GM21619 (cell line): ENCODE results near the gene CLIP1.
"Not testable (repeated sequence)": the region's sequence is repeated elsewhere in the genome, so short reads cannot be mapped to it uniquely, and the experiment has no call there.

ENCODE experiments used
- ATAC-seq: cut with Tn5 transposase; IDR thresholded peaks from one replicate; pipeline ENCODE4 v1.9.1; 2021; ENCODE audit not compliant: unreplicated experiment

Gene CLIP1

GRCh38 chr12:122399254-122399591, 23.2 kb downstream of the CLIP1 start:
- no peak for ATAC-seq

DNA sequence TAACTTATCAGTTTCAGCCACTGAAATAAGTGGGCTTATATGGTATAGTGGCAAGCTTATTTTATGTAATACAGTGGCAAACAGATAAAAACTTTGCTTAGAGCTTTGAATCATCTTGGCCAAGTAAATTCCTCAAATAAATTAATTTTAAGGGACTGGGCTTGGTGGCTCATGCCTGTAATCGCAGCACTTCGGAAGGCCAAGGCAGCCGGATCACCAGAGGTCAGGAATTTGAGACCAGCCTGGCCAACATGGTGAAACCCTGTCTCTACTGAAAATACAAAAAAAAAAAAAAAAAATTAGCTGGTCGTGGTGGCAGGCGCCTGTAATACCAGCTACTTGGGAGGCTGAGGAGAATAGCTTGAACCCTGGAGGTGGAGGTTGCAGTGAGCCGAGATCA, 24.5 kb downstream of the CLIP1 start:
- ATAC-seq: not testable (repeated sequence)

GRCh38 chr12:122395319-122395718, 27.1 kb downstream of the CLIP1 start:
- no peak for ATAC-seq

DNA sequence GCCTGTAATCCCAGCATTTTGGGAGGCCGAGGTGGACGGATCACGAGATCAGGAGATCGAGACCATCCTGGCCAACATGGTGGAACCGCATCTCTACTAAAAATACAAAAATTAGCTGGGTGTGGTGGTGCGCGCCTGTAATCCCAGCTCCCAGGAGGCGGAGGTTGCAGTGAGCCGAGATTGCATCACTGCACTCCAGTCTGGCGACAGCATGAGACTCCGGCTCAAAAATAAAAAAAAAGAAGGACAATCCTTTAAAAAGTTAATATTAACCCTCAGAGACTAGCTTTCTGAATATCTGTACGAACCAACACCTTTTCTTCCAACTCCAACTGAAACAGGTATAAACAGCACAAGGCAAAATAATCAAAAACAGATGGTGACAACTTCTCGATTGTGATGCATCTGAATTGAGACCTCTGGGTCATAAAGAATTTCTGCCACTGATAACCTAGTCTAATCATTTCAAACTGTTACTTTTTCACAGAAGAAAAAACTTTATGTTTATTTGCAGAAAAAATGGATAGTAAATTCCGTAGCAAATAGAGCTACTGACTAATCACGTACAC, 27.8 kb downstream of the CLIP1 start:
- no peak for ATAC-seq

DNA sequence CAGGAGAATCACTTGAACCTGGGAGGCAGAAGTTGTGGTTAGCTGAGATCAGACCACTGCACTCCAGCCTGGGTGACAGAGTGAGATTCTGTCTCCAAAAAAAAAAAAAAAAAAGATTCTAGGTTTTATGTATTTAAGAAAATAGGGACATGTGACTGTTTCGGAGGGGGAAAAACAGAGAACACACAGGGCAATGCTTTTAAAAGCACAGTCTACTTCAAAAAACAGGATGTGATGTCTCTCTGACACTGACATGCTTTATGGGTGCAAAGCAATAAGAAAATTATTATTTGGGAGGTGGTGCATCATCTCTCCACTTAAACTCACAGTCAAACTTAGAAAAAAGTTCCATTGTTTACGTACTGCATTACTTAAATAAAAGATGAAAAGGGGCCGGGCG, 28.7 kb downstream of the CLIP1 start:
- no peak for ATAC-seq

DNA sequence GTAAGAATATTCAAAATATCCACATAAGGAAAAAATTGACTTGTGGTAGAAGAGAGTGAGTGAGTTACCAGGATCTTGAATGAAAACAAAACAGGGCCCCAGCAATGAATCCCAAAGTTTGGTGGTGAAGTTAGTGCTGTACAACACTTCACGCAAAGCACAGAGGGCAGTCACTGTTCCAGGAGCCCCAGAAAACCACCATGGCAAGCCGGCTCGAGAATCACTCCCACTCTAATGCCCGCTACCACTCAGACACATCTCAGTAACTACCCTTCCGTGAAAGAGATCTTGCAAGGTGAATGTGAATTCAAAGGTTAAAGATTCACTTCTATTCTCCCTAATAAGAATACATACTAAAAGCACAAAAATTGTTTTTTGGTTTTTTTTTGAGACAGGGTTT, 30.1 kb downstream of the CLIP1 start:
- no peak for ATAC-seq

DNA sequence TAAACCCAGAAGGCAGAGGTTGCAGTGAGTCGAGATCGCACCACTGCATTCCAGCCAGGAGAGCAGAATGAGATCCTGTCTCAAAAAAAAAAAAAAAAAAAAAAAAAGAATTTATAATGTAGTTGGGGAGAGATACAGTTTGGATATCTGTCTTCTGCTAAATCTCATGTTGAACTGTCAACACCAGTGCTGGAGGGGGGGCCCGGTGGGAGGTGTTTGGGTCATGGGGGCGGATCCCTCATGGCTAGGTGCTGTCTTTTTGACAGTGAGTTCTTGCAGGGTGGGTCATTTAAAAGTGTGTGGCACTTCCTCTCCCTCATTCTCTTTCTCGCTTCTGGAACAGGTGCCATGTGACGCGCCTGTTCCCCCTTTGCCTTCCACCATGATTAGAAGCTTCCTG, 32.8 kb downstream of the CLIP1 start:
- ATAC-seq: no peak

- ATAC-seq: no peak
Observed at GRCh38 chr12:122387887-122388286, 34.6 kb downstream of the CLIP1 start.

DNA sequence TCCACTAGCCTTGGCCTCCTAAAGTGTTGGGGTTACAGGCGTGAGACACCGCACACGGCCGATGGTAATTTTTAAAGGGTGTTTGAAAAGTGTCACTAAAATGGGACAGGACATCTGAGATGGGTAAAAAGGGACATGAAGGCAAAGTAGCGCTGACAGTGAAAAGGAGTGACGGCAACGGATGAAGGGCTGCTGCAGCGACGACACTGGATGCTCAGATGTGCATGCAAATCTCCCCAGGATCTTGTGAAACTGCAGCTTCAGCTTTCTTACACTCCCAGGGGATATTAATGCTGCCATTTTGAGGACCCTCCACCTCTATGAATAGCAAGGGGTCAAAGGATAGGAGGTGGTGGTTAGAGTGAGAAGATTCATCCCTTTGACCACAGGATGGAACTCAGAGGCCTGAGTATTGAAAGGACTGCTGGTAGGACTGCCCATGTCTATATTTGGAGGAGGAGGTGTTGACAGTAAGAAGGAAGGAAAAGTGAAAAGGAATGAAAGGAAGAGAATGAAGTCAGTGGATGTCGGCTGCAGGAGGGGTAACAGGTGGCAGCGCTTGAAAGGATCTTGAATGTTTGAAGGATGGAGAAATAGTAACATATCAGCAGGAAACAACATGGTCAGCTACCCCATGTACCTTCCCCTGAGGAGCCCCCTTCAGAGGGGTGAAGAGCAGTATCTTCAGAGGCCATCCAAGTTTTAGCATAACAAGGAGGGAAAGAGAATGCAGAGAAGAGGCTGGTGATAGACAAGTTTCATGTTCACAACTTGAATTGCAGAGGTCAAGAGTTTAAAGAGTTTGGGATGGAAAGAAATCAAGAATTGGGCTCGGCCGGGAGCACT, 37.1 kb downstream of the CLIP1 start:
- ATAC-seq: no peak

DNA sequence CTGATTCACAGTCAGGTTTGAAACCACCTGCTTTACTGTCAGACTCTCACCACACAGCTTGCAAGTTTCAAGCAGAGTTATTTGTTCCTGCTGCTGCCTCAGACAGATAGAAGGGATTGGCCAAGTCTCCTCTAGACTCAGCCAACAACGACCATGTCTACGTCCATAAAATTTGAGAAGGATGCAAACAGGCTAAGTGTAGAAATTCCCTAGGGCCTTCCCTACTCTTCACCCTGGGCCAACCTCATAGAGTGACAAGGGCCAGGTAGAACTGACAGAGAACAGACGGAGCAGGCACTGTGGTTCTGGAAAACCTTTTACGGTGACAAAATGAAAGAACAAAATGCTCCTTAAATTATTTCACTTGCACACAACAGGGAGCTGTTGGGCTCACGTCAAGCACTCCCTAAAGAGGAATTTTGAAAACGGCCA, 39.5 kb downstream of the CLIP1 start:
- ATAC-seq: no peak

DNA sequence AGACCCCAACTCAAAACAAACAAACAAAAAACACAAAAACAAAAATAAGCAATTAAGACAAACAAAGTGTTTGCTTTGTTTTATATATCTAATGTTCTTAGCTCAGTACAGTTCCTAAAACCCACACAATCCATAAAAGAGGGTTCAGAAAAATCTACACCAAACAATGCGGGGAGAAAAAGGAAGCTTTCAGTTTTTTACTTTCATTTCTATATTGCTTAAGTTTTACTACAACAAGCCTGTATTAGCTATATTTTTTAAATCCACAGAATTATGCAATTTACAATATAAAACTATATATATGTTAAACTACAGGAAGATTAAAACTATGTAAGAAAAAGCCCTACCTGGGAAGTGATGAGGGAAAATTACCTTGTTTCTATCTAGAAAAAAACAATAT, 41.4 kb downstream of the CLIP1 start:
- ATAC-seq: no peak

DNA sequence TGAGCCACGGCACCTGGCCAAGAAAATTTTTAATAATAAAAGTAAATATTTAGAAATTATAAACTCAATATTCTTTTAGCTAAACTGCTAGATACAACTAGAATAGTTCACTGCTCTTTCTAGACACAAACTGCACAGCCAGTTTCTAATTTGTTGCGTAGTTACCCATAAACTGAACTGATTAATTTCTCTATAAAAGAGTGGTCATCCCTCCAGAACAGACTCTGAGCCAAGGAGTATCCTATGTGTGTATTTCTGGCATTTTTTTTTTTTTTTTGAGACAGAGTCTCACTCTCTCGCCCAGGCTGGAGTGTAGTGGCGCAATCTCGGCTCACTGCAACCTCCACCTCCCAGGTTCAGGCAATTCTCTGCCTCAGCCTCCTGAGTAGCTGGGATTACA, 45.7 kb downstream of the CLIP1 start:
- ATAC-seq: not testable (repeated sequence)

DNA sequence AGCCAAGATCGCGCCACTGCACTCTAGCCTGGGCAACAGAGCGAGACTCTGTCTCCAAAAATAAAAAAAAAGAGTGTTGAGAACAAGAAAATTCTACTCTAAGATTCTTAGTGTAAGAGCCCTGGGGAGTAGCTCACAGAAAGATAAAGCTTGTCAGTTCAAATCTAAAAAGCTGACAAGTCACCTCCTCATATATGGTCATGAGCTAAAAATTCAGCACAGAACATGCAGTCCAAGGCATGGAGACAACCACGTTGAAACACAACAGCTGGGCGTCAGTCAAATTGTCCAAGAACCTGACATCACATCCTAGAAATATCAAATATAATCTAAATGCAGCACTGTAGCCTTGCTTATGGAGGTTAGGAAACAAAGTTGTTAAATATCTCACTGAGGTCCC, 47.8 kb downstream of the CLIP1 start:
- no peak for ATAC-seq

- no peak for ATAC-seq
Observed at GRCh38 chr12:122371475-122372045, 50.9 kb downstream of the CLIP1 start.

GRCh38 chr12:122368361-122369073, 54.0 kb downstream of the CLIP1 start:
- no peak for ATAC-seq

DNA sequence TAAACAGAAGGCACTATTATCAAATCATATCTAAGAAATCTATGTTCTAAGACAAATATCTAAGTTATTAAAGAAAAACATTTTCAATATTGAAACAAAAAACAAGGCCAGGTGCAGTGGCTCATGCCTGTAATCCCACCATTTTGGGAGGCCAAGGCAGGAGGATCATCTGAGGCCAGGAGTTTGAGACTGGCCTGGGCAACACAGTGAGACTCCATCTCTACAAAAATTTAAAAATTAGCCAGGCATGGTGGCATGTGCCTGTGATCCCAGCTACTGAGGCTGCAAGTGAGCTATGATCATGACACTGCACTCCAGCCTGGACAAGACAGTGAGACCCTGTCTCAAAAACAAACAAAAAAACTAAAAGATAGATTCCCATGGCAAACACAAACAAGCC, 54.8 kb downstream of the CLIP1 start:
- ATAC-seq: not testable (repeated sequence)

DNA sequence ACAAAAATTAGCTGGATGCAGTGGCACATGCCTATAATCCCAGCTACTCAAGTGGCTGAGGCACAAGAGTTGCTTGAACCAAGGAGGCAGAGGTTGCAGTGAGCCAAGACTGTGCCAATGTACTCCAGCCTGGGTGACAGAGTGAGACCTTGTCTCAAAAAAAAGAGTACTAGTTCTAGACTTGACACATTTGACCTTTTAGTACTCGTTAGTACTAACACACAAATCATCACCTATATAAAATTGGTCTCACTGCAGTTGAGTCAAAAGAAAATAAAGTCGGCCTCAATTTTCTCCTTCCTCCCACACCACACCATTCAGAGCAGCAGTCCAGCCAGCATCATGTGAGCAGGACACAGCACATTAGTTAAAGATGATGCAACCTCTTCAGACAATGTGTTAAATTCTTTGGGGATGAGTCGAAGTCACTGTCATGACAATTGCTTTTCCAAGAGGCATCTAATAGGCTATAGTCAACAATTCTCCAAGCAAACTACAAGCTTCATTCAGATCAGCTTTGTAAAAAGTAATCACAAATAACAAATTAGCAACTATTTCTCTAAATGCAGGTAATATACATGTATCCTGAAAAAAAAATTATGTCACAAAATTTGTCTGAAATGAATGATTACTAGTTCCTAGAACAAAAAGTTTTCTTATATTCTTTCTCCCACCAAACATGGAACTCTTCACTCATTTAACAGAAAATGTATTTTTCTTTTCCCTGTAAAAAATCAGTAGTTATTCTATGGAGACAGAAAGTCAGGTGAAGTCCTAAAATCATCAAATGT, 55.6 kb downstream of the CLIP1 start:
- ATAC-seq: no peak

DNA sequence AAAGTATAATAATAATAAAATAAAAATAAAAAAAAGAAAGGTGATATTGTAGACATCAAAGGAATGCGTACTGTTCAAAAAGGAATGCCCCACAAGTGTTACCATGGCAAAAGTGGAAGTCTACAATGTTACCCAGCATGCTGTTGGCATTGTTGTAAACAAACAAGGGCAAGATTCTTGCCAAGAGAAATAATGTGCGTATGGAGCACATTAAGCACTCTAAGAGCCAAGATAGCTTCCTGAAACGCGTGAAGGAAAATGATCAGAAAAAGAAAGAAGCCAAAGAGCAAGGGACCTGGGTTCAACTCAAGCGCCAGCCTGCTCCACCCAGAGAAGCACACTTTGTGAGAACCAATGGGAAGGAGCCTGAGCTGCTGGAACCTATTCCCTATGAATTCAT, 57.2 kb downstream of the CLIP1 start:
- not testable (repeated sequence) for ATAC-seq

DNA sequence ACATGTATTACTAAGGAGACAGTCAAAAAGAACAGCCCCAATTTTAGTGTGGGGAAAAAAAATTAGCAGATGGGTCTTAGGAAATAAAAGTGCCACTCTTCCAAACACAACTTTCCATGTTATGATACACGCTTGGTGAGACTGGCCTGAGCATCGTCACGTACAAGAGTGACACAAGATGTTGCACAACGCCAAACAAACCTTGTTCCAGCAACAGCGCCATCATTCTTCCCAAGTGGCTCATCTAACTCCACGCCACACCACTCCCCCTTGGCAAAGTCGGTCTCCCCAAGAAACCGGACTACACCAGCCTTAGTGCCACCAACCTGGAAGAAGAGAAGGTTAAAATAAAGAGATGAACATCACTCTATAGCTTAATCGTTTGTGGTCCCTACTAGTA, 58.7 kb downstream of the CLIP1 start:
- ATAC-seq: no peak

GRCh38 chr12:122362755-122363154, 59.7 kb downstream of the CLIP1 start:
- ATAC-seq: no peak

DNA sequence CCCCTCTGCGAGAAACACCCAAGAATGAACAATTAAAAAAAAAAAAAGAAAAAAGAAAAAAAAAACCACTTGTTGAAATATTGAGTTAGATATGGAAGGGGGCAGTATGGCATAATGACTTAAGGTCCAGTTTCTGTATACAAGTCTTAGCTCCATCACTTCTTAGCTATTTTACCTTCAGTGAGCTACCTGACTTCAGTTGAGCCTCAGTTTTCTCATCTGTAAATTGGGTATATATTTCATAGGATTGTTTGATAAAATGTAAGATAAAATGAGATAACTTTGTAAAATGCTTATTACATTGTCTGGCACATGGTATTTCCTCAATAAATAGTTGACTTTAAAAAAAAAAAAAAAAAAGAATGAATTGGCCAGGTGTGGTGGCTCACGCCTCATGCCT, 64.1 kb downstream of the CLIP1 start:
- not testable (repeated sequence) for ATAC-seq
